Epithelial cell of prostate (primary cell): ENCODE results near the gene PRKCSH.

ENCODE experiments used
- DNase-seq: peaks from one replicate; pipeline ENCODE4 v3.0.0-alpha.2; 2011; ENCODE audit warnings: low read depth, low spot score
- H3K27ac ChIP-seq: fragments of 450-650 bp; 2 replicates; pipeline ENCODE4 v1.5.1; 2017; ENCODE audit warnings: mild to moderate bottlenecking

PRKCSH gene

DNA sequence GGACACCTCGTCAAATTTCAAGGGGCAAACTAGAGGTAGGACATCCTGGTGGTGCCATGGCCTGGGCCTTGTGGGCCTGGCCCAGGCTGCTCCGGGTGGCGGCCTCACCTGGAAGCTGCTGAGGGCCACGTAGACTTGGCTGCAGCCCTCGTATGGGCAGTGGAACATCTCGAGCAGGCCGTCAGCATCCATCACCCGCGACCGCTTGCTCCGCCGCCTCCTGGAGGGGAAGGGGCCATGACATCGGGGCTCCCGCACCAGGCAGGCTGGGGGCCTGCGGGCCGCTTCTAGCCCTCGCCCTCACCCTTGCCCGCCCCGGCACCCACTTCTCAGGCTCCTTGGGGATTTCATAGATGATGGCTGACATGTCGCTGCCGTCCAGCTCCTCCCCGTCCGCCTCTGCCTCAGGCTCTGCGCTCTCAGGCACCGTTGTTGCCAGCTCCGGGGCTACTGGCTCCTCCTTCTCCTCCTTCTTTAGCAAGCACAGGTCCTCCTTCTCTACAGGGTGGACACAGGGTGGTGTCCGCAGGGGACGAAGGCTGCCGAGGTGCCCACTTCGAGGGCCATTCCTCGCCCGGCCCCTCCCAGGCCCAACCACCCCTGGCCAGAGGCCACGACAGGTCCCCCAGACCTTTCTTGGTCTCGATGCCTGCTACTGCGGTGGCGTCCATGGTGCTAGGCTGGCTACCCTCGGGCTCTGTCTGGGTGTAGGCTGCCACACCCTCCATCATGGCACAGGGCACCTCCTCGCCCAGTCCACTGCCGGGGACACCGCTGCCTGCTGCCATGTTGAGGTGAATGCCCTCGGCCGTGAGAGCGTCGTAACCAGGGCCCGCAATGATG, 51.4 kb downstream of the PRKCSH start:
- H3K27ac ChIP-seq = no peak overlapping the region
- DNase-seq = no peak

DNA sequence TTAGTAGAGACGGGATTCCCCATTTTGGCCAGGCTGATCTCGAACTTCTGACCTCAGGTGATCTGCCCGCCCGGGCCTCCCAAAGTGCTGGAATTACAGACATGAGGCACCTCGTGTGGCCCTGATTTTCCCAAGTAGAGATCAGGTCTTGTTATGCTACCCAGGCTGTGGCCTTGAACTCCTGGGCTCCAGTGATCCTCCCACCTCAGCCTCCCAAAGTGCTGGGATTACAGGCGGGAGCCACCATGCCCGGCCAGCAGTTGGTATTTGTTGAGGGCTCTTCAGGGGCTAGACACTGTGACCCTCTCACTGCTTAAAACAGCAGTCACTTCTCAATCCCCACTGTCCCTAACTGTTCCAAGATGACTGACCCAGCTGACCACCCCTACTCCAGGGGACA, 53.9 kb downstream of the PRKCSH start:
- no peak overlapping the region for H3K27ac ChIP-seq
- DNase-seq = no peak

DNA sequence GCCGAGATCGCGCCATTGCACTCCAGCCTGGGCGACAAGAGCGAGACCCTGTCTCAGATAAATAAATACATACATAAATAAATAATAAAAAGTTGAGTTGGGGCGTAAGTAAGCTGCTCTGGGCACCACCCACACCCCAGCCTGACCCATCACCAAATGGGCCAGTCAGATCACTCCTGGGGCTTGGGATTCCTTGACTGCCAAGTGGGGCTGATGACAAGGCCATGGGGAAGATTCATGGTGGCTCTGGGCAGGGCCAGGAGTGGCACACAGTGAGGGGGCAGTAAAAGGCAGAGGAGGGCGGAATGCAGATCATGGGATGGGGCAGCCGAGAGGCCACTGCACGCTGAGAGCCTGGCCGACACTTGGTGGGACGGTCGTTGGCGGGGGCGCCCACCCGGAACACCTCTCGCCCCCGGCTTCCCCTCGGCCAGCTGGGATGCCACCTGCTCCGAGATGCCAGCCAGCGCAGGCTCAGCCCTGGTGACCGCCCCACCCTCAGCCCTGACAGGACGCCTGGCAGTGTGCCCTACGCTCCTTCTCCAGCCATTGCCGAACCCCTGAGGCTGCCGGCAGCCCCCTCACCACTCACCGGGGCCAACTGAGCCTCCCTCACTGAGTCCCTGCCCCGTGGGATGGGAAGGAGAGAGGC, 59.3 kb downstream of the PRKCSH start:
- no peak overlapping the region for H3K27ac ChIP-seq
- DNase-seq = no peak

DNA sequence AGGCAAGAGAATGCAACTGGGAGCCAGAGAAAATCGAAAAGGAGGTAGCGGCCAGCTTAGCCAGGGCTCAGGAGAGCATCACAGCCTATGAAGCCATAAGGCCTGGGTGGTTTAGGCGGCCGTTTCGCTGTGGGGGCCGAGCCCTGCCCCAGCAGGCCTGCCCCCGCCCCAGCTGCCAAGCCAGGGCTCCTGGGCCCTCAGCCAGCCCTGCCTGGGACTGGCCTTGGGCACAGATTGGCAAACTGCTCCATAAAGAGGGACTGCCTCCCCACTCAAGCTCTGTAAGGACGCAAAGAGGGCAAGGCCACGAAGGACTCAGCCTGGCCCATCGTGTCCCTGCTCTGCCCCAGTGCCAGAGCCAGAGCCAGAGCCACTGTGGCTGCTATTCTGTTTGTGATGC, 60.0 kb downstream of the PRKCSH start:
- no peak overlapping the region for H3K27ac ChIP-seq
- DNase-seq = no peak

DNA sequence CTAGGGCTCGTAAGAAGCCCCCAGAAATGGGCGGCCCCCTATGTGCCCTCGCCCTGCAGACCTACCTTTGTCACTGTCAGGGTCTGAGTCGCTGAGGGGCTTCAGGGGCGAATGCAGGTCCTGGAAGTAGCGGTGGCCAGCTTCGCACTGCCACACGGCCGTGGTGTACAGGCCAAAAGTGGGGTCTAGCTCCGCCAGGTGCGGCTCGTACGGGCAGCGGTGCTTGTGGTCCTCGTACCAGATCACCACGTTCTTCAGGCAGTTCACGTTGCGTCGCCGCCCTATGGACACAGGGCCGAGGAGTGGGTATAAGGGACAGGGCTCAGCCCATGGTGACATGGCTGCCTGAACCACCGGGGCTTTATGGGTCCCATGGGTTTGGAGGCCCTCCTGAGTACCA, 60.5 kb downstream of the PRKCSH start:
- H3K27ac ChIP-seq = no peak overlapping the region
- DNase-seq = no peak

DNA sequence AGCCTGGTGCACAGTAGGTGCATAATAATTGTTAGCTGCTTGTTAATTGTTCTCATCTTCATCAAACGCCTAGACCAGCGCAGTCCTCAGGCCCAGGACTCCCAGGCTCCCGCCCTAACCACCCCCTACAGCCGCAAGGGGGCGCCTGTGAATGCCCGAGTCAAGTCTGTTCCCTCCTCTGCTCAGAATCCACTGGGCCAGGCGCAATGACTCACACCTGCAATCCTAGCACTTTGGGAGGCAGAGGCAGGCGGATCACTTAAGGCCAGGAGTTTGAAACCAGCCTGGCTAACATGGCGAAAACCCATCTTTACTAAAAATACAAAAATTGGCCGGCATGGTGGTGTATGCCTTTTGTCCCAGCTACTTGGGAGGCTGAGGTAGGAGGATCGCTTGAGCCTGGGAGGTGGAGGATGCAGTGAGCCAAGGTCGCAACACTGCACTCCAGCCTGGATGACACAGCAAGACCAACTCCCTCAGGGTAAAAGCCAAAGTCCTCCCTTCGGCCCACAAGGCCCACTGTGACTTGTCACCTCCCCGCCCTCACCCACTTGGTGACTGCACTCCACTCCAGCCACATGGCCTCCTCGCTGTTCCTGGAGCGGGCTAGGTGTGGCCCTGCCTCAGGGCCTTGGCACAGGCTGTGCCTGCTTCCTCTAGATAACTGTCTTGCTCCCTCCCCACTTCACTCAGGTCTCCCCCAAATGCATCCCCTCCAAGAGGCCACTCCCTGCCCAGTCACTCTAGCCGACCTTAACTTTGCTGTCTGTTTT, 61.1 kb downstream of the PRKCSH start:
- H3K27ac ChIP-seq = no peak overlapping the region
- DNase-seq = peak; percentile 39

DNA sequence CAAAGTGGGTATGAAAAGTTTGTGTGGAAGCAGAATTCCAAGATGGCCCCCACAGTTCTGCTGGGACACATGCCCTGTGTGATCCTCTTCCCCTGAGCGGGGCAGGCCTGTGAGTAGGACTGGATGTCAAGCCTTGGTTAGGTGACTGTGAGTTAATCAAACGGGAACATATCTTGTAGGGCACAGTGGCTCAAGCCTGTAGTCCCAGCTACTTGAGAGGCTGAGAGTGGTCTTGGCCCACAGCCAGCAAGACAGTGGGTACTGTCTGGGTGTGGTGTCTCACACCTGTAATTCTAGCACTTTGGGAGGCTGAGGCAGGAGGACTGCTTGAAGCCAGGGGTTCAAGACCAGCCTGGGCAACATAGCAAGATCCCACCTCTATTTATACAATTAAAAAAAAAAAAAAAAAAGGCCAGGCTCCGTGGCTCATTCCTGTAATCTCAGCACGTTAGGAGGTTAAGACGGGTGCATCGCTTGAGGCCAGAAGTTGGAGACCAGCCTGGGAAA, 63.8 kb downstream of the PRKCSH start:
- DNase-seq = no peak

DNA sequence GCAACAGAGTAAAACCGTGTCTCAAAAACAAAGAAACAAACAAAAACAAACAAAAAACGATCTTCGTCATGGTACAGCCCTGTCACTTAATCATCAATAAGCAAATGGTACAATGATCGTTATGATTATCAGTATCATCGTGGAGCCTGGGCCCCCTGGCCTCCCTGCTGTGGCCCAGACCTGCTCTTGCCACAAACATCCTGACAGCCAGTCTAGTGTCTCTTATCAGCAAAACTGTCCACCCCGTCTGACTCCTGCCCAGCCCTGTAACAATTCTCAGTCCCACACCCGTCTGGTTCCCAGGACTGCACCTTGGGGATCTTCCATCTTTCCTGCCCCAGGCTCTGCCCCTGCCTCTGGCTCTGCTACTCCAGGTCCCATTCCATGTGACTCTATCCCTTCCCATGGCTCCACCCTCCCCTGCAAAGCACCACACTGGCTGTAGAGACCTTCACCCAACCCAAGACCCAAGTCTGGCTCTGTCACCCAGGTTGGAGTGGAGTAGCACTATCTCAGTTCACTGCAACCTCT, 64.5 kb downstream of the PRKCSH start:
- no peak for DNase-seq

More for the DNA sequence above, 63.8 kb downstream of the PRKCSH start:
- no peak overlapping the region for H3K27ac ChIP-seq

More for the DNA sequence above, 64.5 kb downstream of the PRKCSH start:
- H3K27ac ChIP-seq = no peak overlapping the region
